AG09309 (cell line): ENCODE results near the gene RB1.

Source experiments
- DNase-seq: peaks from one replicate; pipeline ENCODE4 v3.0.0-alpha.2; 2010; ENCODE audit warnings: low read depth
- H3K4me3 ChIP-seq: 2 replicates; pipeline ENCODE4 v1.5.1; 2011; ENCODE audit warnings: mild to moderate bottlenecking, low read depth, low read length, moderate library complexity; ENCODE audit not compliant: control insufficient read depth
- TF ChIP-seq, protein P1 (sequence below): IDR thresholded peaks from 2 replicates; pipeline ENCODE4 v1.5.1; 2011; ENCODE audit warnings: mild to moderate bottlenecking, low read depth, low read length, inconsistent platforms; ENCODE audit not compliant: insufficient read depth, control insufficient read depth; ENCODE audit errors: missing control alignments

Gene RB1

DNA sequence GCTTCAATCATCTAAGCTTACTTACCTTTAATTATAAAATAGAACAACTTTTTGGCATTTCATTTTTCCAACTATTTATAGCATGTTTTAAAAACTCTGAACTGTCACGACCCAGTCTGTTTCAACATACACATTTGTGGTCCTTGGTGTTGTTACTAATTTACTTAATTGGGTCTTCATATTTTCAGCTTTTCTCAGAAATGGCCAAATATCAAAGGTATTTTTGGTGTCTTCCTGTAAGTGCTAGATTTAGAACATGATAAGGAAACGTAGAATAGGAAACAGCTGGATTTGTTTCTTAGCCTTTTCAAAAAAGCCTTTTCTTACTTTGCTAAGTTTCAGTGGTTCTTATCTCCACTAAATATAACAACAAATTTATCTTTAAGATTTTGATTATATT is 97.9 kb downstream of the RB1 start:
- TF ChIP-seq, protein P1, sequence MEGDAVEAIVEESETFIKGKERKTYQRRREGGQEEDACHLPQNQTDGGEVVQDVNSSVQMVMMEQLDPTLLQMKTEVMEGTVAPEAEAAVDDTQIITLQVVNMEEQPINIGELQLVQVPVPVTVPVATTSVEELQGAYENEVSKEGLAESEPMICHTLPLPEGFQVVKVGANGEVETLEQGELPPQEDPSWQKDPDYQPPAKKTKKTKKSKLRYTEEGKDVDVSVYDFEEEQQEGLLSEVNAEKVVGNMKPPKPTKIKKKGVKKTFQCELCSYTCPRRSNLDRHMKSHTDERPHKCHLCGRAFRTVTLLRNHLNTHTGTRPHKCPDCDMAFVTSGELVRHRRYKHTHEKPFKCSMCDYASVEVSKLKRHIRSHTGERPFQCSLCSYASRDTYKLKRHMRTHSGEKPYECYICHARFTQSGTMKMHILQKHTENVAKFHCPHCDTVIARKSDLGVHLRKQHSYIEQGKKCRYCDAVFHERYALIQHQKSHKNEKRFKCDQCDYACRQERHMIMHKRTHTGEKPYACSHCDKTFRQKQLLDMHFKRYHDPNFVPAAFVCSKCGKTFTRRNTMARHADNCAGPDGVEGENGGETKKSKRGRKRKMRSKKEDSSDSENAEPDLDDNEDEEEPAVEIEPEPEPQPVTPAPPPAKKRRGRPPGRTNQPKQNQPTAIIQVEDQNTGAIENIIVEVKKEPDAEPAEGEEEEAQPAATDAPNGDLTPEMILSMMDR, result no peak
- H3K4me3 ChIP-seq, result no peak overlapping the region
- no peak for DNase-seq

GRCh38 chr13:48402325-48402932 is 98.9 kb downstream of the RB1 start:
- H3K4me3 ChIP-seq, result no peak overlapping the region
- DNase-seq, result no peak
- TF ChIP-seq, protein P1, result no peak

DNA sequence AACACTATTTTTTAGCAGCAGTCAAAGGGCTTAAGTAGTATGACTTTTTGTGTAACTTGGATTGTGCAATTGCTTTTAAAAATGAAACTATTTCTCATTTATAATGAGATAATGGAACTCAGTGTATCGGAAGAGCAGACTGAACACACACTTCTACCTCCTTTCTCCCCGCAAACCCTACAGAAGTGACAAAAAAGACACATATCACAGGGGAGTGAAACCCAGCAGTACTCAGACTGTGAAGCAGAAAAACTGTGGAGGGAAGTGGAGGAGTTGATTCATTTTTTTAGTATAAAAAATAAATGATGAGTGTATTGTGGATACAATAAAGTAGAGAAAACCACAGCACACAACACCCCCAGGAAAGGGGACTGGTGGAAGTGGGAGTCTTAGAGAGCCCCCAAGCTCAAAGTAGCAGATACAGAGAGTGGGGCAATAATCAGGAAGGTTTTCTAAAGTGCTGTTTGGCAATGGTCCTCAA is 99.6 kb downstream of the RB1 start:
- DNase-seq, result no peak
- H3K4me3 ChIP-seq, result no peak overlapping the region
- TF ChIP-seq, protein P1, result no peak

DNA sequence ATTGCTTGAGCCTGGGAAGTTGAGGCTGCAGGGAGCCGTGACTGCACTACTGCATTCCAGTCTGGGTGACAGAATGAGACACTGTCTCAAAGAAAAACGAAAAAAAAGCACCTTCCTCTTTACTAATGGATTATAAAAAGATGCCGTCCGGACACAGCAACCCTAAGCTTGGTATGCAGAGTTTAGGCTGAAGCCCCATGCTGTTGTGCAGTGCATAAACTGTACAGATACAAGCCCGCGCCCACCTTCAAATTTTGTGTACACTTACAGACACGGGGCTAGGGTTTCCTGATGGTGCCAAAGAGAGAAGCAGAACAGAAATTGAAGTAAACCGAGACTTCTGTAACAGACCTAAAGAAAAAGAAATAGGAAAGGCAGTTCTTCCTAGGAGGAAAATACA is 100.4 kb downstream of the RB1 start:
- DNase-seq, result no peak
- no peak overlapping the region for H3K4me3 ChIP-seq
- TF ChIP-seq, protein P1, result no peak

GRCh38 chr13:48404952-48405351 is 101.4 kb downstream of the RB1 start:
- DNase-seq, result no peak
- H3K4me3 ChIP-seq, result no peak overlapping the region
- TF ChIP-seq, protein P1, result no peak

- H3K4me3 ChIP-seq, result no peak overlapping the region
- no peak for DNase-seq
- TF ChIP-seq, protein P1, result no peak
Measured at GRCh38 chr13:48405875-48406274, 102.3 kb downstream of the RB1 start.

DNA sequence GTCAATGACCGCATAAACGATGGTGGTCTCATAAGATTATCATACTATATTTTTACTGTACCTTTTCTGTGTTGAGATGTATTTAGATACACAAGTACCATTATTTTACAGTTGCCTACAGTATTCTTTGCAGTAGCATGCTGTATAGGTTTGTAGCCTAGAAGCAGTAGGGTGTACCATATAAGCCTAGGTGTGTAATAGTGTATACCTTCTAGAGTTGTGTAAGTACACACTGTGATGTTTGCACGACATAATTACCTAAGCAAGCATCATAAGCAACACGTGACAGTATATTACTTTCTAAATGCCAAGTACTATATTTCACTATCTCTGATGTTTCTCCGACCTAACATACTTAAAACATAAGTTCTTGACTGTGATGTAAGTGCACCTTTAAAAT is 106.6 kb downstream of the RB1 start:
- H3K4me3 ChIP-seq, result peak overlapping the region; percentile 4
- DNase-seq, result no peak
- TF ChIP-seq, protein P1, result no peak
